Endometrial microvascular endothelial cells (primary cell): ENCODE data around the gene EEF1E1. TPM values are rescaled to one million over a fixed set of nuclear protein-coding genes. Genes with fewer than 3 reads are reported as not detected.

Source experiments
- in situ Hi-C: cut with HindIII; loops from 2 replicates; pipeline ENCODE4 v1.10.0; 2017; ENCODE audit warnings: low sequenced_read_pairs, low pct_unique_long_range_greater_than_20kb; ENCODE audit errors: inconsistent ontology term
- total RNA-seq: library from RNA; depleted of rRNA; stranded (reverse); fragments of >200 nt; gene quantifications from one replicate; pipeline ENCODE4 v1.2.3, GENCODE V29; 2015; ENCODE audit errors: inconsistent ontology term

EEF1E1 gene
- total RNA-seq = 80.5 TPM

- in situ Hi-C loops = no loop called here
These were observed at the start of gene EEF1E1 for GRCh38 chr6:8102122-8102958. EEF1E1 (minus strand) TSS chr6:8102548; CDS start chr6:8102521, 27 bp downstream.

GRCh38 chr6:8149350-8149749 lies 47.0 kb upstream of the EEF1E1 start:
- in situ Hi-C loops = no loop called here

- in situ Hi-C loops = no loop called here
These were observed 41.6 kb upstream of the EEF1E1 start for GRCh38 chr6:8143945-8144344.

- in situ Hi-C loops = no loop called here
These were observed 37.1 kb upstream of the EEF1E1 start for GRCh38 chr6:8139451-8139850.

GRCh38 chr6:8137529-8137939 lies 35.2 kb upstream of the EEF1E1 start:
- in situ Hi-C loops = no loop called here

- in situ Hi-C loops = no loop called here
These were observed 32.9 kb upstream of the EEF1E1 start for GRCh38 chr6:8135276-8135675.

GRCh38 chr6:8132130-8132529 lies 29.8 kb upstream of the EEF1E1 start:
- in situ Hi-C loops = no loop called here

- in situ Hi-C loops = no loop called here
These were observed 29.0 kb upstream of the EEF1E1 start for GRCh38 chr6:8131265-8131897.

- in situ Hi-C loops = no loop called here
These were observed 28.1 kb upstream of the EEF1E1 start for GRCh38 chr6:8130399-8130798.

- in situ Hi-C loops = no loop called here
These were observed 20.9 kb upstream of the EEF1E1 start for GRCh38 chr6:8123236-8123635.

- in situ Hi-C loops = no loop called here
These were observed 12.6 kb upstream of the EEF1E1 start for GRCh38 chr6:8114956-8115355.

- in situ Hi-C loops = no loop called here
These were observed 10.8 kb upstream of the EEF1E1 start for GRCh38 chr6:8113131-8113654.

GRCh38 chr6:8110725-8111124 lies 8.4 kb upstream of the EEF1E1 start:
- in situ Hi-C loops = no loop called here

GRCh38 chr6:8110117-8110721 lies 7.9 kb upstream of the EEF1E1 start:
- in situ Hi-C loops = no loop called here

- in situ Hi-C loops = no loop called here
These were observed 6.6 kb upstream of the EEF1E1 start for GRCh38 chr6:8108759-8109539.

- in situ Hi-C loops = no loop called here
These were observed 5.8 kb upstream of the EEF1E1 start for GRCh38 chr6:8108031-8108660.

- in situ Hi-C loops = no loop called here
These were observed 3.4 kb upstream of the EEF1E1 start for GRCh38 chr6:8105791-8106190.

- in situ Hi-C loops = no loop called here
These were observed 1.4 kb upstream of the EEF1E1 start for GRCh38 chr6:8103726-8104125.
